Measurements from ENCODE around the gene CRAT. TPM values are rescaled to one million over a fixed set of nuclear protein-coding genes. Genes with fewer than 3 reads are reported as not detected.
A peak's percentile ranks its signal among the peaks of the same experiment; 100 is the strongest.

The CRAT gene
- total RNA-seq (2014; rRNA removed; shearing (Covaris generic)): 13.9 and 15.2 TPM in 2 replicates

- Histone ChIP-seq H3K9me3 (replicated peaks) (no peaks in the 10 kb centered on the region), H3K4me3 (peak within 1 kb of the TSS; percentile 82), H3K4me1 (peaks cover 5% of the 10 kb centered on the region; the same call in 1 of the 2 replicates), H3K36me3 (no peaks in the 10 kb centered on the region), H3K27ac (peak within 1 kb of the TSS; percentile 90), H3K27me3 (no peaks in the 10 kb centered on the region)
- peak; percentile 98 to 99 for DNase-seq
These were observed at the start of gene CRAT, which contains the start of gene PTPA for GRCh38 chr9:129110740-129111527. TSS of gene CRAT (minus strand) at chr9:129110793. CDS start at chr9:129110509, 284 bp downstream. TSS of gene PTPA (plus strand) at chr9:129111415. CDS start at chr9:129111601, 186 bp downstream.

GRCh38 chr9:129156163-129156562, 45.6 kb upstream of the CRAT start:
- no peak overlapping the region for H3K27ac ChIP-seq
- no peaks in the 10 kb centered on the region for H3K4me1 ChIP-seq
- H3K36me3 ChIP-seq: no peaks in the 10 kb centered on the region
- no peak overlapping the region for H3K4me3 ChIP-seq
- H3K27me3 ChIP-seq: no peaks in the 10 kb centered on the region; the same call in 1 of the 2 replicates
- no peak for DNase-seq
- H3K9me3 ChIP-seq (replicated peaks): no peaks in the 10 kb centered on the region

- no peak for DNase-seq
- H3K27me3 ChIP-seq: no peaks in the 10 kb centered on the region
- H3K4me1 ChIP-seq: no peaks in the 10 kb centered on the region
- H3K36me3 ChIP-seq: no peaks in the 10 kb centered on the region
- no peak overlapping the region for H3K4me3 ChIP-seq
- no peaks in the 10 kb centered on the region for H3K9me3 ChIP-seq (replicated peaks)
- H3K27ac ChIP-seq: no peak overlapping the region
These were observed 44.4 kb upstream of the CRAT start for GRCh38 chr9:129154866-129155477.

- no peaks in the 10 kb centered on the region for H3K36me3 ChIP-seq
- no peaks in the 10 kb centered on the region for H3K9me3 ChIP-seq (replicated peaks)
- H3K27me3 ChIP-seq: no peaks in the 10 kb centered on the region
- H3K4me3 ChIP-seq: no peak overlapping the region
- H3K4me1 ChIP-seq: peaks cover 18% of the 10 kb centered on the region
- no peak for DNase-seq
- no peak overlapping the region for H3K27ac ChIP-seq
These were observed 40.9 kb upstream of the CRAT start for GRCh38 chr9:129151469-129151868.

- peaks cover 25% of the 10 kb centered on the region for H3K4me1 ChIP-seq
- H3K27me3 ChIP-seq: no peaks in the 10 kb centered on the region
- no peak overlapping the region for H3K4me3 ChIP-seq
- H3K27ac ChIP-seq: no peak overlapping the region
- no peaks in the 10 kb centered on the region for H3K36me3 ChIP-seq
- H3K9me3 ChIP-seq (replicated peaks): no peaks in the 10 kb centered on the region
- DNase-seq: no peak
These were observed 40.1 kb upstream of the CRAT start for GRCh38 chr9:129150672-129151211.

GRCh38 chr9:129150122-129150521, 39.5 kb upstream of the CRAT start:
- H3K36me3 ChIP-seq: no peaks in the 10 kb centered on the region
- H3K27me3 ChIP-seq: no peaks in the 10 kb centered on the region
- no peak overlapping the region for H3K27ac ChIP-seq
- H3K9me3 ChIP-seq (replicated peaks): no peaks in the 10 kb centered on the region
- peaks cover 31% of the 10 kb centered on the region for H3K4me1 ChIP-seq
- DNase-seq: no peak
- no peak overlapping the region for H3K4me3 ChIP-seq

- Histone ChIP-seq H3K36me3 (no peaks in the 10 kb centered on the region), H3K4me1 (peaks cover 31% of the 10 kb centered on the region), H3K4me3 (no peak overlapping the region), H3K27ac (no peak overlapping the region), H3K9me3 (replicated peaks) (no peaks in the 10 kb centered on the region), H3K27me3 (no peaks in the 10 kb centered on the region)
- DNase-seq: no peak
These were observed 38.8 kb upstream of the CRAT start for GRCh38 chr9:129149442-129149841.

- no peak overlapping the region for H3K4me3 ChIP-seq
- H3K4me1 ChIP-seq: peaks cover 35% of the 10 kb centered on the region
- H3K27ac ChIP-seq: no peak overlapping the region
- no peaks in the 10 kb centered on the region for H3K27me3 ChIP-seq
- H3K9me3 ChIP-seq (replicated peaks): no peaks in the 10 kb centered on the region
- DNase-seq: no peak
- H3K36me3 ChIP-seq: no peaks in the 10 kb centered on the region
These were observed 38.0 kb upstream of the CRAT start for GRCh38 chr9:129148463-129149204.

GRCh38 chr9:129146441-129146941, 35.9 kb upstream of the CRAT start:
- no peak for DNase-seq
- peak overlapping the region; percentile 64 for H3K27ac ChIP-seq
- no peaks in the 10 kb centered on the region for H3K36me3 ChIP-seq
- no peaks in the 10 kb centered on the region for H3K9me3 ChIP-seq (replicated peaks)
- peaks cover 55% of the 10 kb centered on the region for H3K4me1 ChIP-seq
- no peak overlapping the region for H3K4me3 ChIP-seq
- no peaks in the 10 kb centered on the region for H3K27me3 ChIP-seq

GRCh38 chr9:129145841-129146292, 35.3 kb upstream of the CRAT start:
- H3K27me3 ChIP-seq: no peaks in the 10 kb centered on the region
- H3K27ac ChIP-seq: peak overlapping the region; percentile 64
- no peak overlapping the region for H3K4me3 ChIP-seq
- peak; percentile 88 to 91 for DNase-seq
- no peaks in the 10 kb centered on the region for H3K36me3 ChIP-seq
- H3K9me3 ChIP-seq (replicated peaks): no peaks in the 10 kb centered on the region
- H3K4me1 ChIP-seq: peaks cover 61% of the 10 kb centered on the region

GRCh38 chr9:129145316-129145715, 34.7 kb upstream of the CRAT start:
- DNase-seq: no peak
- no peaks in the 10 kb centered on the region for H3K9me3 ChIP-seq (replicated peaks)
- H3K36me3 ChIP-seq: no peaks in the 10 kb centered on the region
- no peaks in the 10 kb centered on the region for H3K27me3 ChIP-seq
- H3K4me1 ChIP-seq: peaks cover 65% of the 10 kb centered on the region
- H3K4me3 ChIP-seq: no peak overlapping the region
- peak overlapping the region; percentile 64 for H3K27ac ChIP-seq

- H3K4me1 ChIP-seq: peaks cover 64% of the 10 kb centered on the region
- peak; percentile 77 to 86 for DNase-seq
- H3K9me3 ChIP-seq (replicated peaks): no peaks in the 10 kb centered on the region
- H3K27me3 ChIP-seq: no peaks in the 10 kb centered on the region
- no peaks in the 10 kb centered on the region for H3K36me3 ChIP-seq
- H3K4me3 ChIP-seq: no peak overlapping the region
- no peak overlapping the region for H3K27ac ChIP-seq
These were observed 32.7 kb upstream of the CRAT start for GRCh38 chr9:129143031-129143927.

- Histone ChIP-seq H3K27me3 (no peaks in the 10 kb centered on the region), H3K9me3 (replicated peaks) (no peaks in the 10 kb centered on the region), H3K4me1 (peaks cover 62% of the 10 kb centered on the region), H3K27ac (no peak overlapping the region; the same call in 1 of the 2 replicates), H3K36me3 (no peaks in the 10 kb centered on the region), H3K4me3 (no peak overlapping the region)
- DNase-seq: no peak
These were observed 31.7 kb upstream of the CRAT start for GRCh38 chr9:129142138-129142935.

All from SJCRH30 (cell line).